Parietal lobe (tissue), 2 donors: Measurements from ENCODE around the gene NUP62CL. TPM values are rescaled to one million over a fixed set of nuclear protein-coding genes. Genes with fewer than 3 reads are reported as not detected.

Source experiments
- small RNA-seq: library from RNA; depleted of rRNA; stranded (forward); fragments of <200 nt; gene quantifications from one replicate; pipeline ENCODE3, GENCODE V24; 2014; ENCODE audit warnings: low replicate concordance
- total RNA-seq: library from RNA; depleted of rRNA; stranded (reverse); fragments of >200 nt; gene quantifications from one replicate; pipeline ENCODE4 v1.2.3, GENCODE V29; 2014

The NUP62CL gene
- 4.7 TPM for total RNA-seq

GRCh38 chrX:107205770-107206696, at the start of gene NUP62CL, which contains the start of gene DNAAF6:
Gene NUP62CL (minus strand): TSS chrX:107206433. CDS start chrX:107175146, 31,287 bp downstream.
Gene DNAAF6 (plus strand): TSS chrX:107206611. CDS start chrX:107212876, 6,265 bp downstream.

GRCh38 chrX:107118322-107119147, 87.7 kb downstream of the NUP62CL start, which contains the start of gene RBM41:
Gene RBM41 (minus strand): TSS chrX:107118822. CDS start chrX:107118773, 49 bp downstream.

Small RNA genes within 50 kb of the gene (small RNA-seq; reads per million reads assigned to genes)
- gene RF00019, result not detected

Other genes starting within 250 kb of the NUP62CL start
- gene MORC4, start 206.2 kb downstream of the NUP62CL start, total RNA-seq, result 11.6 TPM
- gene RBM41, start 87.6 kb downstream of the NUP62CL start, total RNA-seq, result 36.0 TPM
- gene DNAAF6, start 178 bp upstream of the NUP62CL start, total RNA-seq, result not detected
- gene FRMPD3, start 243.2 kb upstream of the NUP62CL start, total RNA-seq, result 5.6 TPM